GM13976 (cell line): ENCODE data around the gene C12orf42.
A peak's percentile ranks its signal among the peaks of the same experiment; 100 is the strongest.

Source experiments
- DNase-seq: peaks from one replicate; pipeline ENCODE4 v3.0.0; 2012; ENCODE audit warnings: low spot score
- CTCF ChIP-seq: IDR thresholded peaks from 2 replicates; pipeline ENCODE4 v1.5.1; 2012; ENCODE audit warnings: borderline replicate concordance, mild to moderate bottlenecking; ENCODE audit not compliant: insufficient read depth; ENCODE audit errors: extremely low read depth, missing control alignments, control extremely low read depth
- in situ Hi-C: fragments of 300-500 bp; cut with MboI; formaldehyde crosslinking; loops from one replicate; pipeline ENCODE4 v1.12.0; 2022; ENCODE audit warnings: low sequenced_read_pairs, mixed read lengths, inconsistent platforms; ENCODE audit not compliant: unreplicated experiment

Gene C12orf42

GRCh38 chr12:103470664-103471063 is 25.1 kb downstream of the C12orf42 start:
- in situ Hi-C loops = no loop called here
- no peak for TF ChIP-seq CTCF
- DNase-seq = no peak

- in situ Hi-C loops = no loop called here
- TF ChIP-seq CTCF = no peak
- DNase-seq = no peak
These were observed 26.0 kb downstream of the C12orf42 start for GRCh38 chr12:103469719-103470118.

- in situ Hi-C loops = no loop called here
- no peak for DNase-seq
- TF ChIP-seq CTCF = no peak
These were observed 26.9 kb downstream of the C12orf42 start for GRCh38 chr12:103468837-103469236.

GRCh38 chr12:103462675-103463074 is 33.1 kb downstream of the C12orf42 start:
- no peak for TF ChIP-seq CTCF
- peak; percentile 29 for DNase-seq
- in situ Hi-C loops = no loop called here

GRCh38 chr12:103457471-103457870 is 38.3 kb downstream of the C12orf42 start:
- in situ Hi-C loops = no loop called here
- no peak for DNase-seq
- TF ChIP-seq CTCF = no peak

- DNase-seq = no peak
- in situ Hi-C loops = no loop called here
- no peak for TF ChIP-seq CTCF
These were observed 39.8 kb downstream of the C12orf42 start for GRCh38 chr12:103456006-103456405.

GRCh38 chr12:103455020-103455763 is 40.6 kb downstream of the C12orf42 start:
- in situ Hi-C loops = no loop called here
- no peak for TF ChIP-seq CTCF
- no peak for DNase-seq
